ENCODE results near the gene IPO9.
A peak's percentile ranks its signal among the peaks of the same experiment; 100 is the strongest.

- TF ChIP-seq CTCF (IDR thresholded peaks at IDR 0.05) (peak; percentile 90 to 94 (median 90)), POLR2A (IDR thresholded peaks at IDR 0.05) (no peak)
Observed at GRCh38 chr1:201895913-201896807, 67.2 kb downstream of the IPO9 start.
